ENCODE results near the gene PEAK3. TPM values are rescaled to one million over a fixed set of nuclear protein-coding genes. Genes with fewer than 3 reads are reported as not detected.
A peak's percentile ranks its signal among the peaks of the same experiment; 100 is the strongest.

Gene PEAK3
- total RNA-seq, 1 donor from 2014 or later, result 0.51 TPM

DNA sequence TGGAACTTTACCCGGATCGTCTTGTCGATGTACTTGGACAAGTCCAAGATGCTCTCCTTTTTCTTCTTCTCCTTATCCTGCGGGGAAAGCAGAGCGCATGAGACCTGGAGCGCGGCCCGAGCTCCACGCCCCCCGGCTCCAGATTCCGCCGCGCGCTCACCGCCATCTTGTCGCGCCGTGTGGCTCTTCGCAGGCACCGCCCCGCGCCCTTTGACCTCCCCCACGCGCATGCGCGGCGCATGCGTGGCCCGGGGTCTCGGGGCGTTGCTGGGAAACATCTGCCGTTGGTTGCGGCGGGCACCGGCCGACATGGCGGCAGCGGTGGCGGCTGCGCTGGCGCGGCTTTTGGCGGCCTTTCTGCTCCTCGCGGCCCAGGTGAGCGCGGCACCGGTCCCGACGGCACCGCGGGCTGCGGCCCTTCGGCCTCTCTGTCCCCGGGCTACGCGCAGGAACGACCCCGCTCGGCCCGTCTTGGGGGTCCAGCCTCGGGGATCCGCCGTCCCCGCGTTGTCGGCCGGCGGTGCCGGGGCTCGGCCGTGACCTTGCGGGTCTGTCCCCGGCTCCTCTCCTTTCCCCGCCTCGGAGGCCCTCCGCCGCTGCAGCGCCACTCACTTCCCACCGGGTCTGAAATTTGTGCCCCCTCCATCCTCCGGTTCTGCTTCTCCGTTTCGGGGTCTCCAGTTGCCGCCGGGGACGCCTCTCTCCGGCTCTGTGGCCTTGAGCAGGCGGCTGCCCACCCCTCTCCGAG lies 46.6 kb upstream of the PEAK3 start, which contains the start of the genes LSM7 and SPPL2B:
Gene LSM7 (minus strand): TSS at position 186 of the 748 bp plus-strand sequence. CDS start 20 bp downstream, at position 166.
Gene SPPL2B (plus strand): TSS at position 284 of the 748 bp plus-strand sequence. CDS start 26 bp downstream, at position 310.
- Mint-ChIP-seq H3K27ac (ENCODE audit: unreplicated experiment) (peak within 1 kb of the TSS; percentile 99), H3K27me3 (ENCODE audit: unreplicated experiment) (no peaks in the 10 kb centered on the region), H3K9me3 (ENCODE audit: unreplicated experiment) (no peaks in the 10 kb centered on the region), H3K4me3 (ENCODE audit: unreplicated experiment) (peak within 1 kb of the TSS; percentile 100), H3K36me3 (ENCODE audit: unreplicated experiment) (peaks cover 13% of the 10 kb centered on the region), H3K4me1 (ENCODE audit: unreplicated experiment) (peaks cover 46% of the 10 kb centered on the region)
- no peak for TF ChIP-seq CTCF (IDR thresholded peaks at IDR 0.05)
- DNase-seq (ENCODE audit: extremely low spot score, unreplicated experiment), result peak; percentile 97

GRCh38 chr19:2327773-2328400 lies 45.9 kb upstream of the PEAK3 start:
- Mint-ChIP-seq H3K9me3 (ENCODE audit: unreplicated experiment) (no peaks in the 10 kb centered on the region), H3K27ac (ENCODE audit: unreplicated experiment) (peak overlapping the region; percentile 99), H3K4me3 (ENCODE audit: unreplicated experiment) (peak overlapping the region; percentile 100), H3K36me3 (ENCODE audit: unreplicated experiment) (peaks cover 13% of the 10 kb centered on the region), H3K27me3 (ENCODE audit: unreplicated experiment) (no peaks in the 10 kb centered on the region), H3K4me1 (ENCODE audit: unreplicated experiment) (peaks cover 46% of the 10 kb centered on the region)
- DNase-seq (ENCODE audit: extremely low spot score, unreplicated experiment), result no peak
- no peak for TF ChIP-seq CTCF (IDR thresholded peaks at IDR 0.05)

DNA sequence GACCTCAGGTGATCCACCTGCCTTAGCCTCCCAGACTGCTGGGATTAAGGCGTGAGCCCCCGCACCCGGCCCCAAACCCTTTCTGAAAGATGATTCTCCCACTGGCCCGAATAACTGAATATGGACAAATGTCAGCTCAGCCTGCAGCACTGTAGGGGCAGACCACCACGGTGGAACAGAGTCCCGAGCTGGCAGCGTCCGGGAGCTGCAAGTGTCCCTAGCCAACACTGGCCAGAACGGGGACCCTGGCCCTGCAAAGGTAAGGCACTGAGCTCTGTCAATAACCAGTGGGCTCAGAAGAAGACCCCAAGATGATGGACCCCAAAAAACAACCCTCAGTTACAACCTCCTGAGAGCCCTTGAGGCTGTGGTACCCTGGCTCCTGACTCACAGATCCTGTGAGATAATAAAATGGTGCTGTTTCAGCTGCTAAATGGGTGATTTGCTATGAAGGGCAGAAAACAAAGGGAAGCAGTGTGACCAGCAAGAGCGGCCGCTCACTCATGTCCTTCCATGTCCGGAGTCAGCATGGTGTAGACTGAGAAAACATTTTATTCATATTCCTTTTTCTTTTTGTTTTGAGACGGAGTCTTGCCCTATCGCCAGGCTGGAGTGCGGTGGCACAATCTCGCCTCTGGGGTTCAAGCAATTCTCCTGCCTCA lies 44.9 kb upstream of the PEAK3 start:
- Mint-ChIP-seq H3K4me3 (ENCODE audit: unreplicated experiment) (peak overlapping the region; percentile 100), H3K27ac (ENCODE audit: unreplicated experiment) (peak overlapping the region; percentile 99), H3K27me3 (ENCODE audit: unreplicated experiment) (no peaks in the 10 kb centered on the region), H3K36me3 (ENCODE audit: unreplicated experiment) (peaks cover 13% of the 10 kb centered on the region), H3K4me1 (ENCODE audit: unreplicated experiment) (peaks cover 46% of the 10 kb centered on the region), H3K9me3 (ENCODE audit: unreplicated experiment) (no peaks in the 10 kb centered on the region)
- DNase-seq (ENCODE audit: extremely low spot score, unreplicated experiment), result no peak
- no peak for TF ChIP-seq CTCF (IDR thresholded peaks at IDR 0.05)

DNA sequence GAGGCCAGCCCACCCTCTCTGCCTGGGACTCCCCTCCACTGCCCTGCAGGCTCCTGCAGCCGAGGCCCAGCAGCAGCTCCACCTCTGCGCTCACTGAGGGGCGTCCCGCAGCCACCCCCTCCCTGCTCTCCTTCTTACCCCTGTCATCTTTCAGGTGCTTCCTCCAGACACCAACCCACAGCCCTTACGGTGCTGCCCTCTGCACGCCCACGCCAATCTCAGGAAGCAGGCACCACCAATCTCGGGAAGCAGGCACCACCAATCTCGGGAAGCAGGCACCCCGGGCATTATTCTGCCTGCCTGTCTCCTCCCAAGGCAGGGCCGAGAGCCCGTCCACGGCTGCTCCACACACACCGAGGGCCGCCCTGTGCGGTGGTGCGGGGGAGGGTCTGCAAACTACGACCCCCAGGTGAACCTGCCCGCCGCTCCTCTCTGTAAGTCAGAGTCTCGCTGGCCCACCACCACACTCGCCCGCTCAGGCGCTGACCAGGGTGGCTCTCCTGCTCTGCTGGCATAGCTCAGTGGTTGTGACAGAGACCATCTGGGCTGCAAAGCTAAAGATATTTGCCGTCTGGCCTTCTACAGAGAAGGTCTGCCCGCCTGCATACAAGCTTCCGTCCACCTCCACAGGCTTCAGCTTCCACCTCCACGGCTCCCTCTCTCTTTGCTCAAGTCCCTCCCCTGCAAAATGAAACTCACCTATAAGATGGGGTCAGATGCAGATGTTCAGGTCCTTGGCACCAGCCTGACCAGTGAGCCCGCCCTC lies 43.5 kb upstream of the PEAK3 start:
- no peaks in the 10 kb centered on the region for H3K9me3 Mint-ChIP-seq (ENCODE audit: unreplicated experiment)
- no peak for DNase-seq (ENCODE audit: extremely low spot score, unreplicated experiment)
- peaks cover 36% of the 10 kb centered on the region for H3K4me1 Mint-ChIP-seq (ENCODE audit: unreplicated experiment)
- no peak overlapping the region for H3K4me3 Mint-ChIP-seq (ENCODE audit: unreplicated experiment)
- no peaks in the 10 kb centered on the region for H3K27me3 Mint-ChIP-seq (ENCODE audit: unreplicated experiment)
- no peak for TF ChIP-seq CTCF (IDR thresholded peaks at IDR 0.05)
- peaks cover 13% of the 10 kb centered on the region for H3K36me3 Mint-ChIP-seq (ENCODE audit: unreplicated experiment)
- H3K27ac Mint-ChIP-seq (ENCODE audit: unreplicated experiment), result no peak overlapping the region
